Heart right ventricle (tissue), 16 donors: ENCODE measurements around the gene PRKN. TPM values are rescaled to one million over a fixed set of nuclear protein-coding genes. Genes with fewer than 3 reads are reported as not detected.

Experiments used
- ATAC-seq, 8 donors: fragments of 200-7000 bp; cut with Tn5 transposase; one replicate each; pipeline ENCODE4 v1.9.1; 2020; ENCODE audit warnings: mild to moderate bottlenecking in 8 of 8, moderate library complexity in 8 of 8, moderate number of reproducible peaks in 1 of 8
- DNase-seq, 2 donors: peaks; one replicate each; pipeline ENCODE4 v3.0.0-alpha.2; 2020
- H3K27ac ChIP-seq, 10 donors: fragments of 200-600 bp; sonication (generic) in 2 of 10; one replicate each; pipeline versions ENCODE4 v1.5.0 to v1.8.0; 2020 to 2022; ENCODE audit warnings: mild to moderate bottlenecking in 3 of 10
- H3K27me3 ChIP-seq, 7 donors: fragments of 200-600 bp; one replicate each; pipeline ENCODE4 v1.8.0; 2021 to 2022; ENCODE audit warnings: mild to moderate bottlenecking in 2 of 7
- H3K36me3 ChIP-seq, 9 donors: fragments of 200-600 bp; sonication (generic) in 1 of 9; one replicate each; pipeline versions ENCODE4 v1.5.0 to v1.8.0; 2020 to 2022; ENCODE audit warnings: mild to moderate bottlenecking in 2 of 9
- H3K4me1 ChIP-seq, 9 donors: fragments of 200-600 bp; sonication (generic) in 1 of 9; one replicate each; pipeline versions ENCODE4 v1.5.0 to v1.8.0; 2020 to 2022; ENCODE audit warnings: mild to moderate bottlenecking in 4 of 9
- H3K4me3 ChIP-seq, 10 donors: fragments of 200-600 bp; sonication (generic) in 2 of 10; one replicate each; pipeline versions ENCODE4 v1.5.0 to v1.8.0; 2020 to 2022; ENCODE audit warnings: mild to moderate bottlenecking in 7 of 10, moderate library complexity in 2 of 10
- H3K9me3 ChIP-seq, 11 donors: fragments of 200-600 bp in 10 of 11; sonication (generic) in 2 of 11; one replicate each; pipeline versions ENCODE4 v1.5.0 to v1.8.0; 2013 to 2022; ENCODE audit warnings: mild to moderate bottlenecking in 2 of 11, control low read depth in 1 of 11, moderate library complexity in 1 of 11
- CTCF ChIP-seq, 9 donors: fragments of 200-600 bp; sonication (generic) in 2 of 9; IDR thresholded peaks; one replicate each; pipeline versions ENCODE4 v1.5.0 to v1.8.0; 2021 to 2022; ENCODE audit warnings: antibody characterized with exemption in 9 of 9, mild to moderate bottlenecking in 5 of 9, moderate library complexity in 1 of 9
- WGBS, 2 donors: extraction: QIAGEN DNeasy Blood & Tissue Kit; methylation state at CpG; one replicate each; pipeline ENCODE4 v1.1.7; 2013; ENCODE audit warnings: inconsistent platforms in 1 of 2; 5-methylcytosine and 5-hydroxymethylcytosine counted together
- intact Hi-C, 10 donors: fragments of 100-400 bp; cut with DNase I; formaldehyde crosslinking; loops; one replicate each; pipeline versions ENCODE4 v1.11.1 to v1.14.2; 2022
- polyA plus RNA-seq, 2 donors: library from polyadenylated mRNA; stranded (reverse); fragments of 200-250 nt; gene quantifications; one replicate each; pipeline ENCODE4 v1.2.3, GENCODE V29; 2013
- total RNA-seq, 10 donors: library from RNA; stranded (reverse); fragmentation: NEBNext Ultra II Directional in 3 of 10; extraction: Animal tissue kit (Norgen Biotek cat#: 25700) in 3 of 10; gene quantifications; one replicate each; pipeline versions ENCODE4 v1.2.1 to v1.2.4, GENCODE V29; 2021 to 2023
- donor health status: Arrhythmogenic right ventricular cardiomyopathy.
- donor health status: ischemic (EF 13 %, LVEDD 7.1; RV severe dilation, severe dysfunction).
- donor health status: healthy with polysubstance abuse.
- donor health status: DM: no; HTN: yes; CAD: no.
- donor health status: DM: no; HTN: no; CAD: no.
- donor health status: ischemic (EF 25% LVEDD 6.9; RV normal size, moderate dysfunction).
- donor health status: ischemic (EF 25% LVEDD 5.7; RV mildly dilated, moderate dysfunction).
- donor health status: healthy.
- donor health status: DM: yes; HTN: yes; CAD: no.
- donor health status: Ischemic cardiomyopathy.
- donor health status: ischemic (EF 35%, LVEDD 5.7; RV mildly dilated, moderate dysfunction).
- donor health status: nonischemic (EF 11% LVEDD 7.7; RV severe dilation, severe dysfunction).
- donor health status: DM: yes; HTN: yes; CAD: no.
- donor health status: PGD.
- donor health status: ischemic (EF 29% LVEDD 5.4; RV normal size, mild dysfunction).
- donor health status: nonischemic (EF 23%, LVEDD 6.1; RV moderate dilation, normal function).

The PRKN gene
- total and polyA plus RNA-seq, 12 donors, result 2.3 to 27.7 (median 26.3) TPM

DNA sequence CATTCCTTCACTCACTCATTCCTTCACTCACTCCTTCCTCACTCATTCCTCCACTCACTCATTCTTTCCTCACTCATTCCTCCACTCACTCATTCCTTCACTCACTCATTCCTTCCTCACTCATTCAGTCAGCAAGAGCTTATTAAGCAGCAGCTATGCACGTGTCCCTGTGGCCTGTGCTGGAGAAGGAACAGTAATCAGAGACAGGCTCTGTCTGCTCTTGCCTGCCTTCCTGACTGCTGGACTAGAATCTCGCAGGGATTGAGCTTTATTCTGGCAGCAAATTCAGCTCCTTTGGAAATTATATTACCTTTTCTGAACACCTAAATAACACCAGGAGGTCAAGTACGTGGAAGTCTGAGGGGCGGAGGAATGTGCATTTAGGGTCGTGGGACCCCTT is 1314.8 kb downstream of the PRKN start:
- Histone ChIP-seq H3K4me1 (peaks cover 0 to 21% (median 2%) of the 10 kb centered on the region in 9 donors), H3K27ac (no peak overlapping the region), H3K27me3 (no peaks in the 10 kb centered on the region), H3K36me3 (no peaks in the 10 kb centered on the region), H3K4me3 (no peak overlapping the region), H3K9me3 (peaks cover 0 to 3% (median 0%) of the 10 kb centered on the region in 11 donors)
- ATAC-seq, result no peak
- TF ChIP-seq CTCF (IDR thresholded peaks at IDR 0.05), result no peak
- intact Hi-C loops, result loop anchor here in 4 of 10 donors (10.0 kb wide), 3 partner anchors 82 to 392 kb away; no protein-coding TSS in a partner anchor
- no peak for DNase-seq
- 81 to 93% methylated on average over 5 of the region's 5 CpGs for WGBS, 2 donors

DNA sequence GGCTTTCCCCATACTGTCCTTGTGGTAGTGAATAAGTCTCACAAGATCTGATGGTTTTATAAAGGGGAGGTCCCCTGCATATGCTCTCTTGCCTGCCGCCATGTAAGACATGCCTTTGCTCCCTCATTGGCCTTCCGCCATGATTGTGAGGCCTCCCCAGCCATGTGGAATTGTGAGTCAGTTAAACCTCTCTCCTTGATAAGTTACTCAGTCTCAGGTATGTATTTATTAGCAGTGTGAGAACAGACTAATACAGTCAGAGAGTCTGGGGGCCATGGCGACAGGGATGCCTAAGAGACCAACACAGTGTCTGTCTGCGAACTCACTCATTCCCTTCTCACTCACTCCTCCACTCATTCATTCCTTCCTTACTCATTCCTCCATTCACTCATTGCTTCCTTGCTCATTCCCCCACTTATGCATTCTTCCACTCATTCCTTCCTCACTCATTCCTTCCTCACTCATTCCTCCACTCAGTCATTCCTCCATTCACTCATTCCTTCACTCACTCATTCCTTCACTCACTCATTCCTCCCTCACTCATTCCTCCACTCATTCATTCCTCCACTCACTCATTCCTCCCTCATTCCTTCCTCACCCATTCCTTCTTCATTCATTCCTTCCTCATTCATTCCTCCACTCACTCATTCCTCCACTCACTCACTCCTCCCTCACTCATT is 1316.2 kb downstream of the PRKN start:
- no peak overlapping the region for H3K27ac ChIP-seq
- WGBS, 2 donors, result 97% methylated on average over 4 of the region's 4 CpGs
- no peak for TF ChIP-seq CTCF (IDR thresholded peaks at IDR 0.05)
- peaks cover 0 to 23% (median 8%) of the 10 kb centered on the region in 9 donors for H3K4me1 ChIP-seq
- H3K27me3 ChIP-seq, result no peaks in the 10 kb centered on the region
- H3K36me3 ChIP-seq, result no peaks in the 10 kb centered on the region
- H3K4me3 ChIP-seq, result no peak overlapping the region
- DNase-seq, result no peak
- ATAC-seq, result no peak
- peaks cover 0 to 3% (median 0%) of the 10 kb centered on the region in 11 donors for H3K9me3 ChIP-seq
- intact Hi-C loops, result loop anchor here in 4 of 10 donors (10.0 kb wide), 3 partner anchors 83 to 393 kb away; no protein-coding TSS in a partner anchor

DNA sequence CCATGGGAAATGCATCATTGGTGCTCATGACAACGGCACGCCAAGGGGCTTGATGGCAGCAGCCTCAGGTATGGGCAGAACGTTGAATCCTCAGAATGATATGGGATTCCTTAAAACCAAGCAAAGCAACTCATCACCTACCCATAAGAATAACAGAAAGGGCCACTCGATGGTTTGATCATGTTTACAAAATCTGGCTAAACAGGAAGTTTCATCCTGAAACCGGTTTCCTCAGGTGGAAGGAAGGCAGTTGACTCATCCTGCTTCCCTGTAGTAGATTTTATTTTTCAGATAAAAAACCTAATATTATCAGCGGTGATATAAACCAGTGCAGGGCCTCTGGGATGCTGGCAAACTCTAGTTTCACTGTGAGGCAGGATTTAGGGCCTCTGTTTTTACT is 1316.8 kb downstream of the PRKN start:
- Histone ChIP-seq H3K36me3 (no peaks in the 10 kb centered on the region), H3K4me1 (peaks cover 0 to 23% (median 8%) of the 10 kb centered on the region in 9 donors), H3K27ac (no peak overlapping the region), H3K9me3 (peaks cover 0 to 3% (median 0%) of the 10 kb centered on the region in 11 donors), H3K4me3 (no peak overlapping the region), H3K27me3 (no peaks in the 10 kb centered on the region)
- intact Hi-C loops, result loop anchor here in 4 of 10 donors (10.0 kb wide), 3 partner anchors 84 to 394 kb away; no protein-coding TSS in a partner anchor
- WGBS, 2 donors, result 80 to 85% methylated on average over 6 of the region's 6 CpGs
- ATAC-seq, result no peak
- no peak for TF ChIP-seq CTCF (IDR thresholded peaks at IDR 0.05)
- DNase-seq, result no peak

DNA sequence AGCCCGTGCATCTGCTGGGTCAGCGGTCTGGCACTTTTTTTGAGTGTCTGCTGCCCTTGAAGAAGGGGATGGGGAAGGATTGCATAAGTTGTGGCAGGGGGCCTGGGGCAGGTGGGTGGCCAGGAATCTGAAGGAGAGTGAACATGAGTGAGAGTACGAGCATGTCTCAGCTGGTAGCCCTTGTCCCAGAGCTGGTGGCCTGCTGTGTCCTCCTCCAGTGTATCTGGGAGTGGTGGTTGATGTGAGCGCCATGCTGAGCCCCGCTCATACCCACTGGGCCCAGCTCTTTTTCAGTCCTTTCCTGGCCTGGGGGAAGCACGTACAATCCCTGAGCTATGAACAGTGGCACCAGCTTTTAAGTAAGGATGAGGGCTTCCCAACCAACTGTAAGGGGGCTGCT is 1317.5 kb downstream of the PRKN start:
- Histone ChIP-seq H3K27ac (peak overlapping the region in 2 of 10 donors; percentile 43 to 58), H3K36me3 (no peaks in the 10 kb centered on the region)
- WGBS, 2 donors, result 92 to 93% methylated on average over 6 of the region's 6 CpGs

More for the DNA sequence above, 1317.5 kb downstream of the PRKN start:
- Histone ChIP-seq H3K4me3 (no peak overlapping the region), H3K4me1 (peaks cover 0 to 23% (median 8%) of the 10 kb centered on the region in 9 donors), H3K9me3 (peaks cover 0 to 3% (median 0%) of the 10 kb centered on the region in 11 donors), H3K27me3 (no peaks in the 10 kb centered on the region)
- ATAC-seq (peak in 1 of 8 donors; percentile 37), DNase-seq (no peak)
- intact Hi-C loops, result loop anchor here in 4 of 10 donors (10.0 kb wide), 3 partner anchors 85 to 395 kb away; no protein-coding TSS in a partner anchor
- no peak for TF ChIP-seq CTCF (IDR thresholded peaks at IDR 0.05)
